Stimulated activated CD8-positive, alpha-beta memory T cell treated with anti-CD3 and anti-CD28 coated beads, Interleukin-12 subunit alpha, Interleukin-12 subunit beta, amount 100 ng/mL, for 4 hours (primary cell): Measurements from ENCODE around the gene C2orf15.
"Not testable (repeated sequence)": the region's sequence is repeated elsewhere in the genome, so short reads cannot be mapped to it uniquely, and the experiment has no call there.

ENCODE experiments used
- DNase-seq: peaks from one replicate; pipeline ENCODE4 v3.0.0-alpha.2; 2020; ENCODE audit warnings: low read depth

Gene C2orf15

DNA sequence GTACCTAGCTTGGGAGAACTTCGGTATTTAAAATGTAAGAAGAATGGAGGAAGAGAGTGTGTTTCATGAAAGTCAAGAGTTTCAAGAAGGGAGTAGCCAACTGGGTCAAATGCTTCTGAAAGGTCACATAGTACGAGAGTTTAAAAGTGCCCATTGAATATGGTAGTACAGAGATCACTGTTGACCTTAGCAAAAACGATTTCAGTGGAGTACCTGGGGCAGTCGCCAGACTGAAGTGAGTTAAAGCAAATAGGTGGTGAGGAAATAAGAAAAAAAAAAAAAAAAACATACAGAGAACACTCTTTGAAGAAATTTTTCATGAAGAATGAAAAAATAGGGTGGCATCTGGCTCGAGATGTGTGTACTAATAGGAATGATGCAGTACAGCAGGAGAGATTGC lies 24.7 kb downstream of the C2orf15 start:
- DNase-seq = no peak

DNA sequence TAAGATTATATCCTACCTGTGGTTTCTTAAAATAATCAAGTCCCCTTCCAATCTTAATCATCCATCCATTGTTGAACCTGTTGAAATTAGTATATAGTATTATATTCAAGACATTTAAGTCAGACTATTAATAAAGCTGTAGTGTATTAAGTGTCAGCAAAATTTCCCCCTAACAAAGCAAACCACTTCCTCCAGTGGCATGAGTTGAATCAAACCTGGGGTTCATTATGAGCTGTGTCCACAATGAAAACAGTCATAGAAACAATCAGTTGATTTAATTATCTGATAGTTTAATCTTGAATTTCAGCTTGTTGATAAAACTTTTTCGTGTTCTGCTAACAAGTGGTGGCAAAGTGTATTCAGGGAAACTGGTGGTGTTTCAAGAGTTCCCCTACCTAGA lies 28.0 kb downstream of the C2orf15 start:
- DNase-seq = no peak

DNA sequence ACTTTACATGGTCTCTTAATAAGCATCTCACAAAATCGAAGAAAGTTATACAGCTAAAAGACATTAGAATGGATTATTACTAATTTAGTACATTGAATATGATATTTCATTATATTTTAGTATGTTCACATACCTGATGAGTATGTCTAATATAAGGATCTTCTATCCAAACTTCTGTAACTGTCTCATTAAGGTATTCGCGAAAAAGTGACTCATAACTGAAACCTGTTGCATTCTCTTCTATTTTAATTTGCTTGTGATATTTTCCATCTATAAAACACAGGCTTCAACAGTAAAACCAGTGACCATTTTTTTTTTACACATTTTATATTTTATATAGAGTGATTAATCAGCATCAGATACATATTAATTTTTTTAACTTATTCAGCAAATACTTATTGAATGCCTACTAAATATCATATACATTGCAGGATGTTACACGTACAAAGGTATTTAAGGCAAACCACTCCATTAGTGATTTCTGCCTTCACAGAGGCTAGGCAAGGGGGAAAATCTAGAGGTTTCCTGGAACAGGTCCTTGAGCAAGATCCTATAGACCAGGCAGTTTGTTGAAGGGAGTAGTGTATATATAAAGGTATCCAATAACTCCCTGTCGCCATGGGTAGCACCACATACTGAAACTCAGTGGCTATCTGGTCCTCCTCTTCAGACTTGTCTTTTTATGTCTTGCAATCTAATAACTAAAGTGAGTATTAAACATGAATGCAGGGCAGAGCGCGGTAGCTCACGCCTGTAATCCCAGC lies 30.1 kb downstream of the C2orf15 start:
- no peak for DNase-seq

DNA sequence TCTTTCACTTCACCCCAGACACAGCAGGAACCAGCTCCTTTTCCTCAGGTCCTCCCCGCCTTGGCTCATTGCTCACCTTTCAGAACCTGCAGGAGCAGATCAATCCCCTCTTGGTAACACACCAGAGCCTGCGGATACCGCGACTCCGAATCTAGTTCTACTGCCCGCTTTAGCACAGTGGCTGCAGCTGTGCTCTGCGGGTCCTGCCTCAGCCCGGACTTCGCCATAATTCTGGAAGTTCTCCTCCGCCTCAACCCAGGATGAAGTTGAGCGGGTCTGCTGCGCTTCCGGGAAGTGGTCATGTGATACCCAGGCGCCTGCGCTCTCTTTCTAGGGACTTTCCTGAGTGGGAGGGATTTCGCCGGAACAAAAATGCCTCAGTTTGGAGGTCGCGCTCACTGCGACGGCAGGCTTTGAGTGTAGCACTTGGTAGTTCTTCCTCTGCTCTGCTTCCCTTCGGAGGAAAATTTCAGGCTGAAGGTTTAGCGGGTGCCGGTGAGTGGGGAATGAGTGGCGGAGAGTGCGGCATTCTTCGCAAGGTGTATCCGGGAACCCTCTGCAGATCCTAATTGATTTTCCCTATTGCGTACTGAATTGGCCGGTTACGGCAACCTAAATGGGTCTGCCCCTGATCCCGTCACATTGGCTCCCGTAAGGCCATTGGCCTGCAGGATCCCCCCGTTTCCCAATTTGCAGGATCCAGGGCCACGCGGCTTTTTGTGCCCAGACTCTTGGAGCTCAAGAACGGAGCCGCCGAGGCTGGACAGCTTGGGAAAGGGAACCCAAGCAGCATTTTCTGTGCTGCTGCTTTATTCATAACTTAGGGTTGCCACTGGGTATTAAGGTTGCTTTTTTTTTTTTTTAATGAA lies 39.5 kb downstream of the C2orf15 start, which contains the start of the genes MITD1 and MRPL30:
Gene MITD1 (minus strand): TSS at position 304 of the 869 bp plus-strand sequence. CDS start 77 bp downstream, at position 227.
Gene MRPL30 (plus strand): TSS at position 430 of the 869 bp plus-strand sequence. CDS start 5,020 bp downstream, outside the sequence.
- peak; percentile 80 for DNase-seq

DNA sequence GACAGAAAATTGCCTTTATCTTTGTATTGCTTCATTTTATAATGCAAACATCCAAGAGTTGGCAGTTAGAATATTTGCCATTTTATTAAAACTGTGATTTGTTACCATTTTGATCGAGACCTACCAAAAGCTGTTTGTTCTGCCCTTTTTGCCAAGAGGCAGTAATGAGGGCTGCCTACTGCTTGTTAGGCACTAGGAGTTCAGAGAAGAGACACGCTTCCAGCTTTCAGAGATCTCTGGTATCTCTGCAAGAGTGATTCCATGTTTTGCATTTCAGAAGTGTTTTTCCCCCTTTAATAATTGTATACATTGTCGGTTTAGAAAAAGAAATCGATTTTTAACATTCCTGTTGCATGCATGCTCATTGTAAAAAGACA lies 40.1 kb downstream of the C2orf15 start:
- DNase-seq = no peak

DNA sequence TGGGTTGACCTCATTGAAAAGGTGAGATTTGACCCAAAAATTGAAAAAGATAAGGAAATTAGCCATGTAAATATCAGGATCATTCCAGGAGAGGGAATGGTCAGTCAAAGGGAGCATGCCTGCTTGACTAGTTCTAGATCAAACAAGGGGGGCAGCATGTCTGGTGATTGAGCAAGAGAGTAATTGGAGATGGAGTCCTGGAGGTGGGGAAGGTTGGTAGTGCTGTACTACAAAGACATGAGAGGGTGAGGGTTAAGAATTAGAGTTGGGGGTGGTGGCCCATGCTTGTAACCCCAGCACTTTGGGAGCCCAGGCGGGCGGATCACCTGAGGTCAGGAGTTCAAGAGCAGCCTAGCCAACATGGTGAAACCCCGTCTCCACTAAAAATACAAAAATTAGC lies 41.5 kb downstream of the C2orf15 start:
- DNase-seq = no peak

DNA sequence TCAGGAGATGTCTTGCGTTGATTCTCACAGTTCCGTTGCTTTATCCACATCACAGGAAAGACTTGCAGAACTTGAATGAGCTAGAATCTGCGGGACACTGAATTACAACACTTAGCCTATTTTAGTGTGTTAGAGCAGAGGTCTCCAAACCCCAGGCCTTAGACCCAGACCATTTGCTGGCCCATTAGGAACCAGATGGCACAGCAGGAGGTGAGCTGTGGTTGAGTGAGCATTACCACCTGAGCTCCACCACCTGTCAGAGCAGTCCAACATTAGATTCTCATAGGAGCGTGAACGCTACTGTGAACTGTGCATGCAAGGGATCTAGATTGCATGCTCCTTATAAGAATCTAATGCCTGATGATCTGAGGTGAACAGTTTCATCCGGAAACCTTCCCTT lies 43.3 kb downstream of the C2orf15 start:
- no peak for DNase-seq

DNA sequence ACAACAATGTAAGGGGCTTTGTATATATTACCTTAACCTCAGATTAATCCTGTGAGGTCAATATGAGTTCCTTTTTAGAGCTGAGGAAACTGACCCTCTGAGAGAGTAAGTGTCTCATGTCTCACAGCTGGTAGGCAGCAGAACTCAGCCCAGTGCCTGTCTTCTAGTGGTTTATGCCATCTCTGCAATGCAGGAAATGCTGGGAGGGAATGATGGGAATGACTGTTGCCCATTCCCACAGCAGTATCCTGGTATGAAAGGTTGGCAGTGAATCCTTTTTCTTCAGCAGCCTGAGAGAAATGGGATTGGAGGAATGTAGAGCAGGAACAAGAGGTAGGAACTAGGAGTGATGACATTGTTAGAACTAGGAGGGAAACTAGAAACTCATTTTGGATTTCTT lies 45.5 kb downstream of the C2orf15 start:
- no peak for DNase-seq

DNA sequence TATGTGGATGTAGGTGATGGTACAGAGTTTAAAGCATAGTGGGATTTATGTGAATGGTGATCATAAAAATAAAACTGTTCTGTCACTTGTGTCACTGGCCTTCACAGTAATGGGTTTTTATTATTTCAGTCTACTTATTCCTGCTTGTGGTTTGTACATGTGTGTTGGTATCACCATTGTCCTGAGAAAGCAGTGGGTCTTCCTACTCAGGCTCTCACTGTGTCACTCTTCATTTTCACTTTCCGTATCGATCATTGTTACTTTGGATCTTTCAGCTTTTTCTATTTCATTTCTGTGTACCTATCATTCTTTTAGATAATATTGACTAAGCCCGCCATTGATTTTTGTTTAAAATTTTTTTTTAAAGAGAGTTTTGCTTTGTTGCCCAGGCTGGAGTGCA lies 46.9 kb downstream of the C2orf15 start:
- DNase-seq = no peak

DNA sequence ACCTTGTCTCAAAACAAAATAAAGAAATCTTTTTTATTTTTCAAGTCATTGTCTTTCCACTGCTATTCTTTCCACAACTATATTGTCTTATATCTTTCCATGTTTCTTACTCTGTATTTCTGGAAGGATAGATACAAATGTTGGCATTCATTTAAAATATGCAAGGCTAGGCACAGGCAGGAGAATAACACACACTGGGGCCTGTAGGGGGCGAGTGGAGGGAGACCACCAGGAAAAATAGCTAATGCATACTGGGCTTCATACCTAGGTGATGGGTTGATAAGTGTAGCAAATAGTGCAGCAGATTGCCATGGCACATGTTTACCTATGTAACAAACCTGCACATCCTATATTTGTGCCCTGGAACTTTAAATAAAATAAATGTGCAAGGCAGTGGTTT lies 49.0 kb downstream of the C2orf15 start:
- no peak for DNase-seq

DNA sequence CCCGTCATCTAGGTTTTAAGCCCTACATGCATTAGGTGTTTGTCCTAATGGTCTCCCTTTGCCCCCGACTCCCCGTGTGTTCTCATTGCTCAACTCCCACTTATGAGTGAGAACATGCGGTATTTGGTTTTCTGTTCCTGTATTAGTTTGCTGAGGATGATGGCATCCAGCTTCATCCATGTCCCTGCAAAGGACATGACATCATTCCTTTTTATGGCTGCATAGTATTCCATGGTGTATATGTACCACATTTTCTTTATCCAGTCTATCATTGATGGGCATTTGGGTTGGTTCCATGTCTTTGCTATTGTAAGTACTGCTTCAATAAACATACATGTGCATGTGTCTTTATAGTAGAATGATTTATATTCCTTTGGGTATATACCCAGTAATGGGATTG lies 50.9 kb downstream of the C2orf15 start:
- DNase-seq = not testable (repeated sequence)

DNA sequence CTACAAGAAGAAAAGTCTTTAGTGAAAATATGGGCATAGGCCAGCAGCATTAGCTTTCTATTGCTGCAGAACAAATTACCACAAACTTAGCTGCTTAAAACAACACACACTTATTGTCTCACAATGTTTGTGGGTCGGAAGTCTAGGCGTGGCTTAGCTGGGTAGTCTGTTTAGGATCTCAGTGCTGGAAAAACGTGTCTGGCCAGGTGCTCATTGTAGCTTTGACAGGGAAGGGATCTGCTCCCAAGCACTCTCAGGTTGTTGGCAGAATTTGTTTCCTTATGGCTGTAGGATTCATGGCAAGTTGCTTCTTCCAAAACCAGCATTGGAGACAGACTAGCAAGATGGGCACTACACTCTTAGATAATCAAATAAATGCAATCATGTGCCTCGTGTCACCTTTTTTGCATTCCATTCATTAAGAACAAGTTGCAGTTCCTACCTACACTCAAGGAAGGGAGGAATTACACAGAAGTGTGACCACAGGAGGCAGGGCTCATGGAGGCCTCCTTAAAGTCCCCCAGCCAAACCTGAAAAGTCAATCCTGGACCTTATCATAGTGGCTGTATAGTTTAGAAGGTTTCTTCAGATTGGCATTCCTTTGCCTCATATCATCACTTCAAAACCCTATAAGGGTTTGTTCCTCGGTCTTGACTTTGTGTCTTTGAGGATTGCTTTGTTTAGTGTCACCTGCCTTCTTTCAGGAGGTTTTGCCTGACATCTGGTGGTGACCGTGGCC lies 56.8 kb downstream of the C2orf15 start:
- DNase-seq = no peak

DNA sequence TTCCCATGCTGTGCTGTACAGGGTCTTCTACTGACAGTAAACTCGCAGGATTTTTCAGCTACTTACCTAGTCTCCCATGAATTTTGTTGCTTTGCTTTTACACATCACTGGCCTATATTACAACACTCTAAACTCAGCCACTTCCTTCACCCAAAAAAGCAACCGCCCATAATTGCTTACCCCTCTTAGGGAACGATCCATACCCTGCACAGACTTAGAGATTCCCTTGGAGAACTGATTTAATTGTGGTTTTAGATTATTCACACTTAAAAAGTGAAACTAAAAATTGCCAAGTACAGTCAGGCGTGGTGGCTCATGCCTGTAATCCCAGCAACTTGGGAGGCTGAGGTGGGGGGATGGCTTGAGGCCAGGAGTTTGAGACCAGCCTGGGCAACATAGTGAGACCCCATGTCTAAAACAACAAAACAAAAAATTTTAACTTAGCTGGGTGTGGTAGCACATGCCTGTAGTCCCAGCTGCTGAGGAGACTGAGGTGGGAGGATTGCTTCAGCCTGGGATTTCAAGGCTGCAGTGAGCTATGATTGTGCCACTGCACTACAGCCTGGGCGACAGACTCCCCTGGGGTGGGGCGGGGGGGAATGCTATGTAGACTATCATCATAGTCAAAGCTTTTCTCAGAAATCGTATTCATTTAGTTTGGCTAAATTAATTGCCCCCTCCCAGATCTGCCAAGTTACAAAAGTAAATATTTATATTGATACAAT lies 58.7 kb downstream of the C2orf15 start:
- no peak for DNase-seq
